K562 (cell line): Measurements from ENCODE around the gene MEIG1. TPM values are rescaled to one million over a fixed set of nuclear protein-coding genes. Genes with fewer than 3 reads are reported as not detected.
A peak's percentile ranks its signal among the peaks of the same experiment; 100 is the strongest.
"Not testable (repeated sequence)": the region's sequence is repeated elsewhere in the genome, so short reads cannot be mapped to it uniquely, and the experiment has no call there.

Source experiments
- ATAC-seq: fragments of 200-7000 bp; cut with Tn5 transposase; 3 replicates; pipeline ENCODE4 v1.9.1; 2020; ENCODE audit warnings: moderate library complexity
- BruUV-seq: library from RNA; stranded (reverse); fragments of 400-500 nt; replicated peaks from 2 replicates; lab custom pipeline; 2021; lab: Mats Ljungman, UMichigan
- CTCF ChIA-PET: fragments of 300-600 bp; formaldehyde crosslinking; extraction: SDS; loops from one replicate; lab custom pipeline; 2021; ENCODE audit warnings: low intra/inter-chr PET ratio; lab: Yijun Ruan, JAX
- POLR2A ChIA-PET: fragments of 300-600, 350-650 bp; sonication (Branson Sonifier 250); formaldehyde crosslinking; extraction: SDS; loops from one replicate; lab custom pipeline; 2021; ENCODE audit warnings: antibody characterized with exemption, inconsistent platforms; lab: Yijun Ruan, JAX
- DNase-seq, 4 experiments: peaks; one replicate each; pipeline versions ENCODE4 v3.0.0 to v3.0.0-alpha.2; 2011 to 2018; ENCODE audit warnings: low spot score in 3 of 4, mixed read lengths in 3 of 4; ENCODE audit errors: extremely low read depth in 1 of 4
- FAIRE-seq: peaks from 2 replicates; lab custom pipeline; 2011; peaks lifted over from hg19 to GRCh38; lab: Jason Lieb, UNC
- H2AFZ ChIP-seq: 2 replicates; pipeline ENCODE4 v1.6.0; 2011; ENCODE audit warnings: low read depth, low read length, control low read depth, inconsistent platforms
- H3K27ac ChIP-seq: fragments of 200-600 bp; 3 replicates; pipeline ENCODE4 v1.8.0; 2011; ENCODE audit warnings: low read depth, mild to moderate bottlenecking, control low read depth, inconsistent platforms, low read length, moderate library complexity, mixed read lengths; ENCODE audit errors: extremely low read depth
- H3K27me3 ChIP-seq, 2 experiments: fragments of 300-600 bp in 1 of 2; 2 replicates in 1 of 2; 3 replicates in 1 of 2; pipeline versions ENCODE4 v1.6.0 to v1.8.0; 2011; ENCODE audit warnings: inconsistent platforms in 2 of 2, low read length in 2 of 2, mild to moderate bottlenecking in 1 of 2, mixed read lengths in 1 of 2, moderate library complexity in 1 of 2; ENCODE audit not compliant: control insufficient read depth in 2 of 2, insufficient read depth in 2 of 2
- H3K36me3 ChIP-seq: fragments of 300-600 bp; 3 replicates; pipeline ENCODE4 v1.8.0; 2011; ENCODE audit warnings: mild to moderate bottlenecking, low read length, inconsistent platforms; ENCODE audit not compliant: control insufficient read depth, insufficient read depth
- H3K4me1 ChIP-seq, 2 experiments: fragments of 200-600 bp in 1 of 2; replicated peaks in 1 of 2; 2 replicates in 1 of 2; 3 replicates in 1 of 2; pipeline versions ENCODE4 v1.5.1 to v1.8.0; 2011; ENCODE audit warnings: inconsistent platforms in 2 of 2, low read length in 2 of 2, mild to moderate bottlenecking in 1 of 2, mixed read lengths in 1 of 2, moderate library complexity in 1 of 2; ENCODE audit not compliant: control insufficient read depth in 2 of 2, insufficient read depth in 2 of 2
- H3K4me2 ChIP-seq: 2 replicates; pipeline ENCODE4 v1.6.1; 2011; ENCODE audit warnings: low read length, control low read depth, inconsistent platforms, mixed read lengths; ENCODE audit not compliant: insufficient read depth
- H3K4me3 ChIP-seq: fragments of 200-600 bp; sonication (generic), shearing (Covaris generic); 2 replicates; pipeline ENCODE4 v1.5.1; 2016; ENCODE audit warnings: control low read depth, inconsistent platforms
- H3K79me2 ChIP-seq: fragments of 200-600 bp; 3 replicates; pipeline ENCODE4 v1.8.0; 2011; ENCODE audit warnings: low read length, inconsistent platforms; ENCODE audit not compliant: control insufficient read depth, insufficient read depth
- H3K9ac ChIP-seq, 2 experiments: 2 replicates each; pipeline versions ENCODE4 v1.6.0 to v1.6.1; 2011; ENCODE audit warnings: low read depth in 2 of 2, low read length in 2 of 2, control low read depth in 1 of 2, inconsistent platforms in 1 of 2, mild to moderate bottlenecking in 1 of 2, mixed read lengths in 1 of 2; ENCODE audit not compliant: insufficient read depth in 1 of 2
- H3K9me1 ChIP-seq: one replicate; pipeline ENCODE4 v1.6.0; 2011; ENCODE audit warnings: inconsistent platforms, mild to moderate bottlenecking, low read length, moderate library complexity; ENCODE audit not compliant: control insufficient read depth, insufficient read depth
- H3K9me3 ChIP-seq: replicated peaks from 2 replicates; pipeline ENCODE4 v1.5.1; 2011; ENCODE audit warnings: low read depth, low read length, inconsistent platforms; ENCODE audit not compliant: control insufficient read depth, insufficient read depth
- H4K20me1 ChIP-seq: replicated peaks from 2 replicates; pipeline ENCODE4 v1.6.1; 2011; ENCODE audit warnings: low read length, inconsistent platforms, mixed read lengths; ENCODE audit not compliant: control insufficient read depth, insufficient read depth
- WGBS: fragments of 100-300 bp; shearing (Covaris generic); methylation state at CpG from one replicate; pipeline ENCODE4 v1.1.6; 2016; ENCODE audit warnings: low coverage, mixed read lengths; ENCODE audit not compliant: insufficient coverage; ENCODE audit errors: missing lambda C conversion rate; 5-methylcytosine and 5-hydroxymethylcytosine counted together
- in situ Hi-C: fragments of 300-500 bp; cut with MboI; formaldehyde crosslinking; loops from 4 replicates; pipeline ENCODE4 v1.15.0; 2018; ENCODE audit warnings: inconsistent platforms, mixed read lengths
- intact Hi-C: fragments of 100-400 bp; cut with micrococcal nuclease; formaldehyde crosslinking; loops from 2 replicates; pipeline ENCODE4 v1.14.2; 2022
- polyA plus RNA-seq, 8 experiments: library from polyadenylated mRNA; depleted of rRNA in 4 of 8; stranded (reverse) in 5 of 8; unstranded in 3 of 8; fragments of >200 nt; fragmentation: Nextera tagmentation in 2 of 8; fragmentation: Illumina TruSeq in 1 of 8; extraction: Ambion mirVana in 2 of 8; extraction: Trizol in 1 of 8; gene quantifications; 2 replicates each; pipeline versions ENCODE4 v1.2.1 to v1.2.3, GENCODE V29; 2011 to 2014; ENCODE audit warnings: inconsistent platforms in 1 of 8, missing spikeins in 1 of 8
- total RNA-seq, 7 experiments: library from RNA; depleted of rRNA in 6 of 7; stranded (reverse); fragments of >200 nt in 6 of 7; fragmentation: Illumina TruSeq in 2 of 7; extraction: Trizol in 2 of 7; gene quantifications; 2 replicates each; pipeline versions ENCODE4 v1.2.1 to v1.2.3, GENCODE V29; 2011 to 2021; ENCODE audit warnings: low replicate concordance in 1 of 7
- TF ChIP-seq, protein P1 (sequence below), 2 experiments: IDR thresholded peaks in 1 of 2; conservative IDR thresholded peaks in 1 of 2; 2 replicates each; pipeline ENCODE4 v1.6.1; 2016; ENCODE audit warnings: low read depth in 2 of 2, mild to moderate bottlenecking in 1 of 2, missing compliant biosample characterization in 1 of 2, missing genetic modification characterization in 1 of 2, moderate library complexity in 1 of 2

The MEIG1 gene
- total and polyA plus RNA-seq, 9 of the 15 experiments (the other 6 are each of a cell fraction or from before 2014, with no cell fraction given), result 0.19 to 1.7 (median 0.54) TPM; not detected in 3

DNA sequence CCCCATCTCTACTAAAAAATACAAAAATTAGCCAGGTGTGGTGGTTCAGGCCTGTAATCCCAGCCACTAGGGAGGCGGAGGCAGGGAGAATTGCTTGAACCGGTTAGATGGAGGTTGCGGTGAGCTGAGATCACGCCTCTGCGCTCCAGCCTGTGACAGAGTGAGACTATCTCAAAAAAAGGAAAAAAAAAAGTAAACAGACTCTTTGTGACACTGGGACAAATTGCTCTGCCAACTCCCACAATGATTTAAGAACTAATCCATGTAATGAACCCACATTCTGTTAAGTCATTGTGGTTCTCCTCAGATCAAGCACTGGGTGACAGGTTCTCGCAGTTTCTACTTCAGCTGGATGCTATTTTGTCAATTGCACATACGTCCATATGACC is 16.2 kb upstream of the MEIG1 start:
- POLR2A ChIA-PET, result not testable (repeated sequence)

More for the DNA sequence above, 16.2 kb upstream of the MEIG1 start:
- H3K9ac ChIP-seq, ATAC-seq, H3K4me3 ChIP-seq, in situ Hi-C loops, CTCF ChIA-PET, H3K9me1 ChIP-seq, H3K27me3 ChIP-seq, intact Hi-C loops, H3K79me2 ChIP-seq, BruUV-seq, H3K4me1 ChIP-seq, H2AFZ ChIP-seq, H3K9me3 ChIP-seq, H4K20me1 ChIP-seq, H3K4me2 ChIP-seq, H3K27ac ChIP-seq, DNase-seq: not testable (repeated sequence)
- peak; percentile 66 for FAIRE-seq
- TF ChIP-seq, protein P1, sequence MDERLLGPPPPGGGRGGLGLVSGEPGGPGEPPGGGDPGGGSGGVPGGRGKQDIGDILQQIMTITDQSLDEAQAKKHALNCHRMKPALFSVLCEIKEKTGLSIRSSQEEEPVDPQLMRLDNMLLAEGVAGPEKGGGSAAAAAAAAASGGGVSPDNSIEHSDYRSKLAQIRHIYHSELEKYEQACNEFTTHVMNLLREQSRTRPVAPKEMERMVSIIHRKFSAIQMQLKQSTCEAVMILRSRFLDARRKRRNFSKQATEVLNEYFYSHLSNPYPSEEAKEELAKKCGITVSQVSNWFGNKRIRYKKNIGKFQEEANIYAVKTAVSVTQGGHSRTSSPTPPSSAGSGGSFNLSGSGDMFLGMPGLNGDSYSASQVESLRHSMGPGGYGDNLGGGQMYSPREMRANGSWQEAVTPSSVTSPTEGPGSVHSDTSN (CRISPR knock-in tag; IDR thresholded peaks at IDR 0.05; ENCODE audit: low read depth), result not testable (repeated sequence)
- TF ChIP-seq, protein P1 (tag; conservative IDR thresholded peaks at IDR 0.05; ENCODE audit: low read depth), result 0 out of 2 replicates have a peak, but pooled peaks have one; percentile 15
- H3K36me3 ChIP-seq, result peaks cover 55% of the 10 kb centered on the region
- WGBS, result 89% methylated on average over 4 of the region's 7 CpGs
